HG03571 (cell line): Measurements from ENCODE around the gene TMEM14A.

Source experiments
- ATAC-seq: cut with Tn5 transposase; IDR thresholded peaks from one replicate; pipeline ENCODE4 v1.9.1; 2021; ENCODE audit not compliant: unreplicated experiment

The TMEM14A gene

DNA sequence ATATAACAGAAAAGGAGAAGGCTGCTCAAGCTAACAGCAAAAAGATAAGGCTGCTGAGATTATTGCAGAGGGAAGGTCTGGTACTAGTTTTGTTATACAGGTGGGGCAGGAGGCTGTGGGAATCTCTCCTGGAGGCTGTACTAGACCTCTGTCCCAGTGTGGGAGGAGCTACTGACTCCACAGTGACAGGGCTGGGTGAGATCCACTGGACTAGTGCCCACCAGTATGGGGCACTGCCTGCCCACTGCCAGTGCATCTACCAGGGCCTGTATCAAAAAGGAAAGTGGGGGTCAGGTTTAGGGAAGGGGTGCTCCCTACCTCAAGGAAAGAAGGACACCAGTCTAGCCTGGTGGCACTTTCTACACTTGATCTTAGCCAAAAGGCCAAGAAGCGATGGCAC lies 62.3 kb downstream of the TMEM14A start:
- ATAC-seq, result no peak

DNA sequence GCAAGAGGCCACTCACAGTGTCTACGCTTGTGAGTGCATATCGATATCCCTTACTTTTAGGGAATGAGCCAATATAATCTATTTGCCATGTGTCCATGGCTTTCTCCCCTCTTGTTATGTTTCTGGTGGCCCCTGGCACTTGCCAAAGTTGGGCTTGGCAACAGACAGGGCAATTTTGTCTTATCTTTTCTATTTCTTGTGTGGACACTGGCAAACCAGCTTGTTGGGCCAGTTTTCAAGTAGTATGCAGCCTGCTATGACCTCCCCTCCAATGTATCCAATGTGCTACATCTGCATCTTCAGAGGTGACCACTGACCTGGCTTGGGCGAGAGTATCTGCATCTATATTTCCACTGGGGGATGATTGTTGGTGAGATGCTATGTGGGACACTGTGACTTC lies 63.2 kb downstream of the TMEM14A start:
- no peak for ATAC-seq

DNA sequence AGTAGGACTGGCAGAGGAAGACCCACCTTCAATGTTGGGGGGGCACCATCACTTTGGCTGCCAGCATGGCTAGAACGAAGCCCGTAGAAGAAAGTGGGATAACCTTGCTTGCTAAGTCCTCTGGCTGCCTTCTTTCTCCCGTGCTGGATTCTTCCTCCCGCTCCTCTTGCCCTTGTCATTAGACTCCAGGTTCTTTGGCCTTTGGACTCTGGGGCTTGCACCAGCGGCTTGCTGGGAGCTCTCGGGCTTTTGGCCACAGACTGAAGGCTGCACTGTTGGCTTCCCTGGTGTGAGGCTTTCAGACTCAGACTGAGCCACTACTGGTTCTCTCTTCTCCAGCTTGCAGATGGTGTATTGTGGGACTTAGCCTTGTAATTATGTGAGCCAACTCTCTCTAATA lies 64.2 kb downstream of the TMEM14A start:
- ATAC-seq, result no peak

DNA sequence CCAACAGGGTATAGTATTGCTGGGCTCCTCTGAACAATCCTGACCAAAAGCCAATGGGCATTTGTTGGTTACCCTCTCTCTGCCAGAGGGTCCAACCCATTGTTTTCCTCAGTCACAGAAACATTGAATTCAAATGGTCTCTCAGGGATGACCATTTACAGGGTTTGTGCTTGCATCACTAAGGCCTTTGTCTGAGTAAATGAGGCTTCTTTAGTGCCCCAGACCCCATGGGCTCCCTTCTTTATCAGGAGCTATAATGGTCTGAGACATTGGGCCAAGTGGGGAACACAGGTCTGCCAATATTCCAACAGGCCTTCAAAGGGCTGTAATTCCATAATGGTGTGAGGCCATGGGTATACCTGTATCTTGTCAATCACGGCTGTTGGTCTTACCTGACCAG lies 65.2 kb downstream of the TMEM14A start:
- ATAC-seq, result no peak
